NK-92 treated with Interleukin-12 subunit alpha and Interleukin-12 subunit beta, amount 100 ng/mL, for 24 hours (cell line): ENCODE measurements around the gene DEFB110.

Experiments
- DNase-seq: peaks from one replicate; lab custom pipeline; 2025; lab: John Stamatoyannopoulos, UW

The DEFB110 gene

DNA sequence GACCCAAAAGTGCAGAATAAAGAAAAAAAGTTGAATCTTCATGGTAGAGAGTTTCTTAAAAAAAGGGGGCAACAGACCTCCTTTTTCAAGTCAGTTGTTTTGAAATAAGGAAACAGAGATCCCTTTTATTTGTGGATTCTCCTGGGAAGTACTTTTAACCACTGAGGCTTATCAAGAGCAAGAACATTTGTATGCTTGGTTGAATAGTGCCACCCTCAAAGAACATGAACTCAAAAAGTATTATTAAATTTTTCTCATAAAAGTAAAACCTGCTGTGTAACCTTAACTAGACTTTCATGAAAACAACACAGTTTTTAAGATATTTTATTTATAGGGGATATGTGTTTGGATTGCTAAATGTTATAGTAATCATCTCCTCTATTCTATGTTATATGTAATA, at the start of gene DEFB110:
Gene DEFB110 (minus strand): TSS at position 101 of the 400 bp plus-strand sequence. CDS start 59 bp downstream, at position 42.
- no peak for DNase-seq

GRCh38 chr6:50070101-50070500, 48.3 kb upstream of the DEFB110 start:
- DNase-seq: no peak

- DNase-seq: no peak
These were observed 40.3 kb upstream of the DEFB110 start for GRCh38 chr6:50062051-50062450.

DNA sequence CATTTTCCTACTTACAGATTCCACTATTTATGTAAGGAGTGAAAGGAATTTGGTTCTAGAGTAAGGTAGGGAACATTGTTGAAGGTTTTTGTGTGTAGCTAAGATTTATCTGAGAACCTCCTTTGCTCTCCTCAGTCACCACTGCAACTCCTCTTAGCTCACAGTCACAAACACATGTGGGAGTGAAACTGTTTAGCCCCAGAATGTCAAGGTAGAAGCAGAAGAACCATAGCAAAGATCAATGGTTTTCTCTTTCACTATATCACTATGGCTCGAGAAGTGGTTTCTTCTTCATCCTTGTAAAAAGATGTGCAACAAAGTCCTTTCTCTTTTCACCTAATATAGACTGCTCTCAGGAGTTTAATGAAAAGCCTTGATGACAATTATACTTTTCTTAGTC, 34.4 kb upstream of the DEFB110 start:
- DNase-seq: no peak

- no peak for DNase-seq
These were observed 28.0 kb upstream of the DEFB110 start, which contains the start of gene DEFB112 for GRCh38 chr6:50049829-50050228. DEFB112 (minus strand) TSS chr6:50049929; CDS start chr6:50049869, 60 bp downstream.

- DNase-seq: no peak
These were observed 25.2 kb upstream of the DEFB110 start for GRCh38 chr6:50047026-50047425.

DNA sequence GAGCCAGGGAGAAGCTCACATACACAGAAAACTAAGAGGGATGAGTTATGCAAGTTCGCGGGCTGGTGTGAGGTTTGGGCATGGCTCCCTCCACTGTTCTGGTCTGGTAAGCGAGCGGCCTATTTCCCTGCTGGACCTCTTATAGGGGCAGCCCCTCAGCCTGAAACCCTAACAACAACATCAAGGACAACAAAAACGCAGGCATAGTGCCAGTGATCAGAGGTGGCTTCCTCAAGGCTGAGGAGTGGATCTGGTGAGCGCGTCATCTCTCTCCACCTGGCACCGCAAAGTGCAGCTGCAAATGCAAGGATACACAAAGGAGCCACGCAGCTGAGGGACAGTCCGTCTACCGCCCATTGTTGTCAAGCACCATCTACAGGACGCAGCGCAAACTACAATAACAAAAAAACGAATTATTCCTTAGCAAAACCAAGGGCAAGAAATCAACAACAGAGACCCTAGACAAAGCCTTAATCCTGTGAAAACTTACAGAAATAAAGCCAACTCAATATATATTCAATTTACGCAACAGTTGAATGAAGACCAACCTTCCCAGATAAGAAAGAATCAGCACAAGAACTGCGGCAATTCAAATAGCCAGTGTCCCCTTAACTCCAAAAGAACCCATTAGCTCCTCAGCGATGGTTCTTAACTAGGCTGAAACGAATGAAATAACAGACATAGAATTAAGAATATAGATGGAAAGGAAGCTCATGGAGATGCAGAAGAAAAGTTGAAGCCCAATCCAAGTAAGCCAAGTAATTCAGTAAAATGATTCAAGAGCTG, 9.2 kb upstream of the DEFB110 start:
- DNase-seq: no peak

GRCh38 chr6:50030350-50030749, 8.6 kb upstream of the DEFB110 start:
- DNase-seq: no peak

- DNase-seq: no peak
These were observed 3.5 kb upstream of the DEFB110 start for GRCh38 chr6:50025258-50025657.

DNA sequence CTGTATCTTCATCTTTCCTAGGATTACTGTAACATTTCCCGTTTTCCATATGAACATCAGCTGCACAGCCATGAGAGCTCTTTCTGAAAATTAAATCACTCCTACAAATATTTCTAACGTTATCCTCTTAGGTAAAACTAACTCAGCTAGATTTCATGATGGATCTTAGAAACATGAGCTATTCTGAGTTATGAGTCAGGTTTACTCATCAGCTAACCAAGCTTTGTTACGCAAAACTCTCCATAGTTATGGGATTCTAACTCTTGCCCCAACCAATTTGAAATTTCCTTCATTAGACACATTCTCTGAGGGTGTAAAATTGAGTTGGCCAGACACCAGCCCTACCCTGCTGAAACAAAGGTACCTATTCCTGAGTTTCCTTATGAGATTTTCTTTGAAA, 14.0 kb downstream of the DEFB110 start:
- no peak for DNase-seq

- no peak for DNase-seq
These were observed 18.7 kb downstream of the DEFB110 start for GRCh38 chr6:50003139-50003538.

GRCh38 chr6:49995278-49995677, 26.5 kb downstream of the DEFB110 start:
- DNase-seq: no peak

DNA sequence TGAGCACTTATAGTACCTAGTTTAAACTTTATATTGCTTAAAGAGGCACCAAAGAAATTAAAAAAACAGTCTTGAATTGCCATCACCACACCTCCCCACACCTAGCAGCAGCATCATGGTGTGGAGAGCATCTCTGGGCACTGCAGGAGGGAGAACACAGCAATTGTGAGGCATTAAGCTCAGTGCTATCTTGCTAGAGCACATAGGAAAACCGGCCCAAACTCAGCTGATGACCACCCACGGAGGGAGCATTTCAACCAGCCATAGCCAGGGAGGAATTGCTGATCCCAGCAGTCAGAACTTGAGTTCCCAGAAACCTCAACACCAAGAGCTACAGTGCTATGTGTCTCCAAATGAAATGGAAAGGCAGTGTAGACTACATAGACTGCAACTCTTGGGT, 32.9 kb downstream of the DEFB110 start:
- DNase-seq: no peak

DNA sequence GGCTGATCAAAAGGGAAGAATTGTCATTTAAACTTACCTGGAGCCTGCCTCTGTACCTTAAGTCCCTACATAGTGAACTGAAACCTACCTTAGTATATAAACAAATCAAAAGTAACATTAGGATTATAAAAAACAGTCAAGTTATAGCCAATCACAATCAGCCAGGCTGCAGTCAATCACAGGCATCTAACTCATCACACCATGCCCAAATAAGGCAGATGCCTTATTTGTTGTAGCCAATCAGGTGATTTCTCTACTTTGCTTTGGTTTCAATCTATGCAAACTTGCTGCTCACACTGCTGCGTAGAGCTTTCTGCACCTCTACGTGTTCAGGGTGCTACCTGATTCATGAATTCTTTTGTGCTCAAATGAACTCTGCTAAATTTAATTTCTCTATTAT, 34.0 kb downstream of the DEFB110 start:
- no peak for DNase-seq

DNA sequence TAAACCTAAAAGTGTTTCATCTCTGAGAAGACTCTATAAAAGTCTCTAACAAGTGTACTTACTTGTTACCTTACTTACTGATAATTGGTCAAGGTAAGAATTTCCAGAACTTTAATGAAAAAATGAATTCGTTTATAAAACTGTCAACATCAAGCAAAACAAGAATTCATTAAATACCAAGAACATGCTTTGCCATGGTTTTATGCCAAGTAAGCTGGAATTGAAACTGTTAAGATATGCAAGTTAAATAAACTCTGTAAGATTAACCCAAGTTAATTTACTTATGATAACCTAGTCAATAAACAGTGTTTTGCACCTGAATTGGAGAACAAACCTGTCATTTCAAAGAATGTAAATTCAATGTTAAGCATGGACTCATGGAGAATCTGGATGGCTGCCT, 35.2 kb downstream of the DEFB110 start:
- DNase-seq: no peak

- no peak for DNase-seq
These were observed 39.7 kb downstream of the DEFB110 start for GRCh38 chr6:49982046-49982445.

- DNase-seq: no peak
These were observed 40.9 kb downstream of the DEFB110 start for GRCh38 chr6:49980898-49981297.

- DNase-seq: no peak
These were observed 42.2 kb downstream of the DEFB110 start for GRCh38 chr6:49979584-49979983.

DNA sequence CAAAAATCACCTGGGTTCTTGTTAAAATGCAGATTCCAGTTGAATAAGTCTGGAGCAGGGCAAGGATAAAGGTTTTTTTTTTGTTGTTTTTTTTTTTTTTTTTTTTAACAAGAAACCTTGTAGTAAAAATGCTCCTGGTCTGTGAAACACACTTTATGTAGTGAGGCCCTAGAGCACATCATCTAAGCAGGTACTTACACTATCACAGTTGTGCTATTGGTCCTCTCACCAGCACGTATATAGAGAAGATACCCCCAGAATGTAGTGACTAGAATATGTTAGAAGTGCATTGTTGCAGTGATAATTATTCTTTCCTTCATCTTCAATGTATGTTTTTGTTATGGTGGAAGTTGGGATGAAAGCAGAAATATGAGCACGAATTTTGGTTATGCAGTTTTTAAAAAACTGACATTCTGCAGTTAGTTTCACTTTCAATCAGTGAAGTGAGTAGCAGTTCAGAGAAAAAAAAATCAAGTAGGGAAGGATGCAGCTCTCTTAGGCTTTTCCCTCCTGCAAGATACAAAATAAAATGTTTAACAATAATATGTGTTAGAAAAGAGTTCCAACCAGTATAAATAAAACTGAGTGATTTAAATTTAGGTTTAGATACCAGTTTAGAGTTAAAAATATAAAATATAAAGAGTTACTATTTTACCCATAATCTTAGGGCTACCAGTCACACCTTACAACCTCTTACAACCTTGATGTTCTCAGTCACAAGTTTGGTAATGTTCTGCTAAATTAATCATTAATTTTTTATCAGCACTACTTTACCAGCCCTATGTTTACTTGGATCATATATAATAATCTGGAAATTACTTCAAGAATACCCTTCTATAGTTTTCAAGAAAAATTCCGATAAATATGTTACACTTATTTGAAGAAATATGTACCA, 43.2 kb downstream of the DEFB110 start:
- DNase-seq: no peak

- DNase-seq: no peak
These were observed 52.2 kb downstream of the DEFB110 start, which contains the start of gene DEFB113 for GRCh38 chr6:49969605-49970004. DEFB113 (minus strand) TSS chr6:49969625; CDS start chr6:49969625, 0 bp downstream.
